SJSA1 (cell line): ENCODE data around the gene CDKN1B. TPM values are rescaled to one million over a fixed set of nuclear protein-coding genes. Genes with fewer than 3 reads are reported as not detected.
"Not testable (repeated sequence)": the region's sequence is repeated elsewhere in the genome, so short reads cannot be mapped to it uniquely, and the experiment has no call there.

Experiments used
- DNase-seq, 2 experiments: peaks; one replicate each; pipeline ENCODE4 v3.0.0-alpha.2; 2015 to 2020; ENCODE audit warnings: low spot score in 2 of 2, low read depth in 1 of 2
- H3K27ac ChIP-seq: fragments of 250-450 bp; sonication (Bioruptor Pico); 2 replicates; pipeline ENCODE4 v1.5.1; 2020; ENCODE audit warnings: mild to moderate bottlenecking, moderate library complexity
- H3K27me3 ChIP-seq: fragments of 250-450 bp; sonication (Bioruptor Pico); replicated peaks from 2 replicates; pipeline ENCODE4 v1.5.1; 2020; ENCODE audit warnings: mild to moderate bottlenecking, moderate library complexity
- H3K36me3 ChIP-seq: fragments of 250-450 bp; sonication (Bioruptor Pico); 2 replicates; pipeline ENCODE4 v1.5.1; 2020; ENCODE audit warnings: mild to moderate bottlenecking
- H3K4me1 ChIP-seq: fragments of 250-450 bp; sonication (Bioruptor Pico); replicated peaks from 2 replicates; pipeline ENCODE4 v1.6.1; 2021; ENCODE audit warnings: mild to moderate bottlenecking
- H3K4me3 ChIP-seq: fragments of 250-450 bp; sonication (Bioruptor Pico); 2 replicates; pipeline ENCODE4 v1.5.1; 2020; ENCODE audit warnings: mild to moderate bottlenecking
- H3K9me3 ChIP-seq: fragments of 250-450 bp; sonication (Bioruptor Pico); replicated peaks from 2 replicates; pipeline ENCODE4 v1.5.1; 2020; ENCODE audit warnings: mild to moderate bottlenecking
- total RNA-seq: library from RNA; depleted of rRNA; stranded (reverse); fragments of >200 nt; shearing (Covaris generic); gene quantifications from 2 replicates; pipeline ENCODE4 v1.2.3, GENCODE V29; 2014

The CDKN1B gene
- total RNA-seq, 1 experiment from 2014 or later: 44.8 TPM

DNA sequence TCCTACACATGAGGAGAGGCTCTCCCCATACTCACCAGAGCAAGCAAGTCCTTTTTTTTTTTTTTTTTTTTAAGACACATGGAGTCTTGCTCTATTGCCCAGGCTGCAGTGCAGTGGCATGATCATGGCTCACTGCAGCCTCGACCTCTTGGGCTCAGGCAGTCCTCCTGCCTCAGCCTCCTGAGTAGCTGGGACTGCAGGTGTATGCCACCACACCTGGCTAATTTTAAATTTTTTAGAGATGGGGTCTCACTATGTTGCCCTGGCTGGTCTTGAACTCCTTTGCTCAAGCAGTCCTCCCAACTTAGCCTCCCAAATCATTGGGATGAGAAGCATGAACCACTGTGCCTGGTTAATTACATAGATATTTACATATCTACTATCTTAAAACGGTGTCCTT is 21.0 kb downstream of the CDKN1B start:
- peaks cover 22% of the 10 kb centered on the region for H3K36me3 ChIP-seq
- H3K4me1 ChIP-seq: peaks cover 37% of the 10 kb centered on the region
- DNase-seq, H3K27me3 ChIP-seq, H3K27ac ChIP-seq, H3K4me3 ChIP-seq, H3K9me3 ChIP-seq: not testable (repeated sequence)

DNA sequence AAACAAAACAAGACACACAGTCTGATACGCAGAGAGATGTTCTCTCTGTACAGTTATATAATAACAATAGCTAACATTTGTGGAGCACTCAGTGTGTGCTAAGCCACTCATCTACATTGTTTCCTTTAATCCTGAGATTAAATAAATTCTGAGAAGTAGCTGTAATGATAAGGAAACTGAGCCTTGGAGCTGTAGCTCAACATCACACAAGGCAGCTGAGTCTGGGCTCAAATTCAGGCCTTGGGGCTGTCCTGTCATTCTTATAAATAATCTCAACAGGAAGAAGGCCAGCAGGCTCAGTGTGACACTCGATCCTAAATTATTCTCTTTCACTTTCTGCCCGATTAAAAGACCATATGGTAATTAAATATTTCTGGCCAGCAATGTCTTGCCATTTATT is 24.5 kb downstream of the CDKN1B start:
- no peak for DNase-seq
- no peaks in the 10 kb centered on the region for H3K9me3 ChIP-seq
- H3K4me3 ChIP-seq: no peak overlapping the region
- no peak overlapping the region for H3K27ac ChIP-seq
- no peaks in the 10 kb centered on the region for H3K27me3 ChIP-seq
- peaks cover 14% of the 10 kb centered on the region; the same call in 1 of the 2 replicates for H3K4me1 ChIP-seq
- H3K36me3 ChIP-seq: peaks cover 22% of the 10 kb centered on the region

- H3K4me1 ChIP-seq: peaks cover 15% of the 10 kb centered on the region
- no peak overlapping the region for H3K4me3 ChIP-seq
- H3K36me3 ChIP-seq: peaks cover 22% of the 10 kb centered on the region
- no peak overlapping the region for H3K27ac ChIP-seq
- no peaks in the 10 kb centered on the region for H3K27me3 ChIP-seq
- no peak for DNase-seq
- H3K9me3 ChIP-seq: no peaks in the 10 kb centered on the region
Measured at GRCh38 chr12:12744546-12745305, 27.6 kb downstream of the CDKN1B start.

DNA sequence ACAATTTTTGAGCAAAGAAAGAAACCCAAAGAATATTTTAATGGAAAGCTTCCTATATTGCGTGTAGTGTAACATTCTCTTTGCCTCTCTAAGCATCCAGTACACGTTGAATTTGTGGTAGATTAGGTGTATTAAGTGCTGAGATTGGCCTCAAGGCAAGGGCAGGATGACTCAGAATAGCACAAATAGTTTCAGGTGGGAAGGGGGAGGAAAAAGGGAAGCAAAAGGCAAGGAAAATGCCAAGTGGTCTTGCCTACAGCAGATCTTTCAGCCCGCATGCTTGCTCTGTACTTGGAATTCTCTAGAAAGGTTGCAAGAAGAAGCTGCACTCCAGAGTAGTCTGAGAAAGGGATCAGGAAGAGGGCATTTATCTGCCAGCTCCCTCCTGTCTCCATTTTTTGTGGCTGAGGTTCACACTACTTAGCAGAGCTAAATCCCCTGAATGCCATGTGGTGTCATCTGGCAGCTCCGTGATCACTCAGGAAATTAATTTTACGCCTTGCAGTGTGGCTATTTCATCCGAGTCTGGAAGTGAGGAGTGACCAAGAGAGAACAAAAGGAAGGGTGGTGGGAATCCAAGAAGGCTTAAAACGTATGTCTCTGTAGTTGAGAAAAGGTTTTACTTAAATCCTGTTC is 28.5 kb downstream of the CDKN1B start:
- H3K27me3 ChIP-seq: no peaks in the 10 kb centered on the region
- peaks cover 18% of the 10 kb centered on the region for H3K4me1 ChIP-seq
- DNase-seq: no peak
- no peaks in the 10 kb centered on the region for H3K9me3 ChIP-seq
- H3K36me3 ChIP-seq: peaks cover 15% of the 10 kb centered on the region
- H3K4me3 ChIP-seq: no peak overlapping the region
- no peak overlapping the region for H3K27ac ChIP-seq

GRCh38 chr12:12747278-12747677 is 30.1 kb downstream of the CDKN1B start:
- H3K27ac ChIP-seq: no peak overlapping the region
- DNase-seq: no peak
- peaks cover 13% of the 10 kb centered on the region for H3K4me1 ChIP-seq
- no peaks in the 10 kb centered on the region for H3K9me3 ChIP-seq
- H3K27me3 ChIP-seq: no peaks in the 10 kb centered on the region
- no peak overlapping the region for H3K4me3 ChIP-seq
- H3K36me3 ChIP-seq: peaks cover 9% of the 10 kb centered on the region

DNA sequence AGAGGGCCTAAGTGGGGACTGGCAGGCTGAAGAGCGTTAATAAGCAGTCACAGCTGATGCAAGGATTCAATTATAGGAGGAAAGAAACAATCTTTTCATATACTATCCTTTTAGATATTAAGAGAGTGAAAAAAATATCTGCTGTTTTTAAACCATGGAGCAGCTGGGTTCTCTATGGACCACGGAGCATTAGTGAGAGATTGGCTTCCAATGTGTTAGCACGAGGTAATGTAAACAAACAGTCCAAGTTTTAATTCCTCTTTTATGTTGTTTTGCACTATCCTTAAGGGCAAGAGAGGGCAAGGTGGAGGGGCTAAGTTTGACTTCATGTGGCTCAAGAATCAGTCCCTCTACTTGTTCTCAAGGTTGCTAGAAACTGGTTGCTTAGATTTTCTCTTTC is 30.9 kb downstream of the CDKN1B start:
- no peaks in the 10 kb centered on the region for H3K9me3 ChIP-seq
- no peak overlapping the region for H3K4me3 ChIP-seq
- no peaks in the 10 kb centered on the region for H3K27me3 ChIP-seq
- H3K36me3 ChIP-seq: peaks cover 6% of the 10 kb centered on the region
- no peak overlapping the region for H3K27ac ChIP-seq
- no peak for DNase-seq
- peaks cover 13% of the 10 kb centered on the region for H3K4me1 ChIP-seq

DNA sequence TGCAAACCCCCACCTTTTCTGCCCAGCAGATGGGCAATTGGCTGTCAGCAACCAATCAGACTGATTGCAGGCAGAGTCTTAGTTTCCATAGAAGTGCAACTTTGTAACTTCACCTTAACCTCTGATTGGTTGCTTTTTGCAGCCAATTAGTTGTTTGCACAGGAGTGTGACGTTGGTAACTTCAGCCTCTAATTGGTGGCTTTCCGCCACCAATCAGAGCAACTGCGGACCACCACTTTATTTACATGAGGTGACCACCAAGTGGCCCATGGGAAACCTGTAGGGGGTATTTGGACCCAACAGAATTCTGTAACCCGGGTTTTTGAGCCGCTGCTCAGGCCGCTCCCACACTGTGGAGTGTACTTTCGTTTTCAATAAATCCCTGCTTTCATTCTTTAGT is 32.3 kb downstream of the CDKN1B start:
- H3K9me3 ChIP-seq: no peaks in the 10 kb centered on the region
- H3K4me1 ChIP-seq: peaks cover 13% of the 10 kb centered on the region
- no peaks in the 10 kb centered on the region; the same call in 1 of the 2 replicates for H3K36me3 ChIP-seq
- H3K4me3 ChIP-seq: peak overlapping the region; percentile 40
- H3K27me3 ChIP-seq: no peaks in the 10 kb centered on the region
- peak; percentile 81 to 83 for DNase-seq
- H3K27ac ChIP-seq: peak overlapping the region; percentile 86

GRCh38 chr12:12755923-12756322 is 38.8 kb downstream of the CDKN1B start:
- no peak overlapping the region for H3K4me3 ChIP-seq
- peaks cover 17% of the 10 kb centered on the region for H3K4me1 ChIP-seq
- H3K9me3 ChIP-seq: no peaks in the 10 kb centered on the region
- H3K36me3 ChIP-seq: no peaks in the 10 kb centered on the region; the same call in 1 of the 2 replicates
- H3K27ac ChIP-seq: no peak overlapping the region
- H3K27me3 ChIP-seq: no peaks in the 10 kb centered on the region
- DNase-seq: no peak

DNA sequence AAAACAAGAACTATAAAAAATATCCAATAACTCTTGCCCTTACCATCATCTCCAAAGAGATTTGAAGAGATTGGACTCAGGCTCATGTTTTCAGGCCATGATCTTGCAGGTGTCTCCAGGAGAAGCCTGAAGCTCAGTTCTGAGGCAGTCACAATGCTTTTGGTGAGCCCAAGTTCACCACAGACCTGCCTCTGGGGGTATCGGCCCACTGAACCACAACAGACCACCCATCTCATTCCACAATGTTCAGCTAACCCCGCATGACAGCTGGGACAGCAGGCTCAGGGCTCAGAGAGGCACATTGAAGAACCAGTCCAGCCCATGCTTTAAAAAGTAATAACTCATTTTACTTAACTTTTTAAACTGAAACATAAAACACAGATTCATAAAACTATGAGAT is 40.0 kb downstream of the CDKN1B start:
- H3K9me3 ChIP-seq: no peaks in the 10 kb centered on the region

DNA sequence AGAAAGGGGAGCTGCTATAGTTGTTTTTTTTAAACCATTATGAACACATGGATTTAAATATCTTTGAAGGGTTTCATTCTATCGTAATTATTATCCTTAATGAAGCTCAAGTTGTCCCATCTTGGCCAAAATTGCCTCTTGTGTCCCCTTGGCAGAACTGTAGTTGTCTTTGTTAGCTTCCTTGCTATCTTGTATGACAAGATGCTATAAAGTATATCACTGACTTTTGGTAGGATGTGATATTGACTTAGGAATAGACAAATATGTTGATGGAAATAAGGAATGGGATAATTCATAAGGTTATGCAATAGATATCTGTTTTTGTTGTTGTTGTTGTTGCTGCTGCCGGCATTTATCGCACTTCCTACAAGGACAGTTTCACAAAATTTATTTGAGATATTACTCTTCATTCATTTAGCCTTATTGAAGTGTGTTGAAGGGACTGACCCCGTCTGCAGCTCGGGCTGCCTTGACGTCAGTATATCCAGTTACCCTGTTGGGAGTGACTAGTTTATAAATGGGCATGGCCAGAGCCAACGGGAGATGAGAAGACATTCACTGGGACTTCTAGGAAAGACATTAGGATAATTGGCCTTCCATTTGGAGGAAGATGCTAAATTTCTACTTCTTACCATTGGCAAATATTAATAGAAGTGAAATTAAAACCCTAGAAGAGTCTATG is 42.2 kb downstream of the CDKN1B start:
- DNase-seq: no peak
- H3K9me3 ChIP-seq: no peaks in the 10 kb centered on the region
- H3K27me3 ChIP-seq: no peaks in the 10 kb centered on the region
- no peaks in the 10 kb centered on the region for H3K36me3 ChIP-seq
- peaks cover 17% of the 10 kb centered on the region for H3K4me1 ChIP-seq
- H3K27ac ChIP-seq: peak overlapping the region; percentile 97
- H3K4me3 ChIP-seq: peak overlapping the region; percentile 23

More for the DNA sequence above, 40.0 kb downstream of the CDKN1B start:
- Histone ChIP-seq H3K4me3 (no peak overlapping the region), H3K27me3 (no peaks in the 10 kb centered on the region), H3K4me1 (peaks cover 17% of the 10 kb centered on the region), H3K27ac (no peak overlapping the region), H3K36me3 (no peaks in the 10 kb centered on the region; the same call in 1 of the 2 replicates)
- no peak for DNase-seq

GRCh38 chr12:12764824-12765223 is 47.7 kb downstream of the CDKN1B start:
- H3K9me3 ChIP-seq: no peaks in the 10 kb centered on the region
- no peaks in the 10 kb centered on the region for H3K27me3 ChIP-seq
- H3K27ac ChIP-seq: no peak overlapping the region
- no peaks in the 10 kb centered on the region for H3K36me3 ChIP-seq
- H3K4me1 ChIP-seq: peaks cover under 1% of the 10 kb centered on the region
- DNase-seq: no peak
- H3K4me3 ChIP-seq: no peak overlapping the region

GRCh38 chr12:12770262-12770661 is 53.1 kb downstream of the CDKN1B start:
- Histone ChIP-seq H3K4me3 (no peak overlapping the region), H3K27me3 (no peaks in the 10 kb centered on the region), H3K4me1 (no peaks in the 10 kb centered on the region), H3K27ac (no peak overlapping the region), H3K9me3 (no peaks in the 10 kb centered on the region), H3K36me3 (no peaks in the 10 kb centered on the region)
- DNase-seq: no peak
